Stimulated activated CD8-positive, alpha-beta memory T cell treated with anti-CD3 and anti-CD28 coated beads, Interleukin-12 subunit alpha, Interleukin-12 subunit beta, amount 100 ng/mL, for 1 hour (primary cell): ENCODE results near the gene AATF.
"Not testable (repeated sequence)": the region's sequence is repeated elsewhere in the genome, so short reads cannot be mapped to it uniquely, and the experiment has no call there.

Experiments used
- DNase-seq: peaks from one replicate; pipeline ENCODE4 v3.0.0-alpha.2; 2020; ENCODE audit warnings: low read depth

AATF gene

GRCh38 chr17:37047631-37048104 lies 98.9 kb downstream of the AATF start:
- peak; percentile 67 for DNase-seq

DNA sequence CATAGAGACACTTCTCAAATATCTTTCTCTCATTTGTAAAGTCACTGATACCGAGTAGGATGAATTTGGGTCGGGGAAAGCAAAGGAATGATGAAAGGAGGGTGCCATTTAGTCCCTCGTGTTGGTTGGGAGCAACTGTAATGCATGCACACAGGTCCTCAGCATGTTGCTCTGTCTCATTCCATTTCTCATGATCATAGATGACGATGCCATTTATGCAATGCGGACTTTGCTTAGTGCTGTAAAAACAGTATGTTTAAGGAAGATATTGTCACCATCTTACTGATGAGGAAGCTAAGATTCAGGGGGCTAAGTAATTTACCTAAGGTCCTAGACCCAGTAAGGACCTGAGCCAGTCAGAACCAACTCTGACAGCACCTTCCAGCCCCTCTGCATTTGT lies 100.1 kb downstream of the AATF start:
- DNase-seq = no peak

- no peak for DNase-seq
Observed at GRCh38 chr17:37050920-37051319, 102.2 kb downstream of the AATF start.

- DNase-seq = no peak
Observed at GRCh38 chr17:37051381-37051780, 102.6 kb downstream of the AATF start.

GRCh38 chr17:37051833-37052232 lies 103.1 kb downstream of the AATF start:
- DNase-seq = no peak

DNA sequence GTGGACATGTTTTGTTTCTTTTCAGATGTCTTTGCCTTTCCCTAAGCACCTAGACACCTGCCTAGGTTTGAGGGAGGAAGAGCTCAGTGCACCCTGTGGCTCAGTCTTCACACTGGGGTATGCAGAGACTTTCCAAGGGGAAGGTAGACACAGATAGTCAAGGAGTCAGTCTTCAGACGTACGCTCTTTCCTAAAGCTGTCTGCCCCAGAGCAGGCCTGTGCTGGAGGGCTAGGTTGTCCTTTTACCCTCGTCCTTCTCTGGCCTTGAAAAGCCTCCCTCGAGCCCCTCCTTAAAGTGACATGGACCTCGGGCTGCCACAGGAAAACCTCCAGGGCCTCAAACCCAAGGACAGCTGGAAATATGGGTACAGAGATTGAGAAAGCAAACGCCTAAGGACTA lies 103.7 kb downstream of the AATF start:
- no peak for DNase-seq

GRCh38 chr17:37054894-37055293 lies 106.1 kb downstream of the AATF start:
- DNase-seq = no peak

- DNase-seq = no peak
Observed at GRCh38 chr17:37056622-37057021, 107.9 kb downstream of the AATF start.

DNA sequence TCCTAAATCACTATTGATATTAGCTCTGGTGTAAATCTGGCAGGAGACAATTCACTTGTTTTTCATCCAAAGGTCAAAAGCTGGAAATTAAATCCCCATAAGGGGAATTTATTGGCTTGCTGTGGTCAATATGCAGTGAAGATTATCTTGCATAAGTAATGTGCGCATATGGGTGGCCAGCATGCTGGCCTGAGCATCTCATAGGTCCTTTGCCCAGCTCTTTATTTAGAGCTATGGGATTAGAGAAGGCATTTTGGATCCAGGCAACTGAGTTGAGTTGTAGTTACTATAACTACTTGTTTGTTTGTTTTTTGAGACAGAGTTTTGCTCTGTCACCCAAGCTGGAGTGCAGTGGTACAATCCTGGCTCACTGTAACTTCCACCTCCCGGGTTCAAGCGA lies 110.7 kb downstream of the AATF start:
- no peak for DNase-seq

GRCh38 chr17:37060094-37060493 lies 111.3 kb downstream of the AATF start:
- DNase-seq = no peak

DNA sequence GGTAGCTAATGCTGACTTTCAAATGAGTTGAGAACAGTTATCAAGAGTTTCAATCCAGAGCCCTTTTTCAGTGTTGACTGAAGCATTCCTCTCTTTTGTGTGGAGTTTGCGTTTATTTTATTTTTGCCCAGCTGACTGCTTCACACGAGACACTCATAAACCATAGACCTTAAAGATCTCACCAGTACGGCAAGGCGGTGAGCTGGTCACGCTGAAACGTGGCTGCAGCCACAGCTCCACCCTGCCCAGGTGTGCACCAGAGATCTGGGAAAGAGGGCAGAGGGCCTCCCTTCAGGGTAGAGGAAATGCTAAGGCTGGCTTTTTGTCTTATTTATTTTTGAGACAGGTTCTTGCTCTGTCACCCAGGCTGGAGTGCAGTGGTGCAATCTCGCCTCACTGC lies 112.2 kb downstream of the AATF start:
- DNase-seq = no peak

- DNase-seq = no peak
Observed at GRCh38 chr17:37062021-37062420, 113.3 kb downstream of the AATF start.

- DNase-seq = no peak
Observed at GRCh38 chr17:37064206-37064605, 115.5 kb downstream of the AATF start.

DNA sequence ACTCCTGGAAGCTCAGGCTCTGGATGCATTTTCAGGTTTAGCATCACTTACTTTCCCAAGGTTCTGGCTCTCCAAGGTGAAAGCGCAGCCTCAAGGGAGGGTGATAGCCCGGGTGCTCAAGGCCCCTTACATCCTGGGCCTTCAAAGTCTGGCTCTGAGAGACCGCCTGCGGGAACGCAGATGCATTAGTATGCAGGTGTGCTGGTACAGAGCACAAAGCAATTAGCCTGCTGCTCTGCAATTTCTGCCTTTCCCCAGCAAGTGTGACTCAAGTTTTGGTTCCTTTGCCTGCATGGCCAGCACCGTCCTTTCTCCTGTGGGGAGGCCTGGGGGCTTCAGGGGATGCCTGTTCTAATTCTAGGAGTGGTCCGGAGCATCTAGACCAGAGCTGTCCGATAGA lies 116.2 kb downstream of the AATF start:
- no peak for DNase-seq

DNA sequence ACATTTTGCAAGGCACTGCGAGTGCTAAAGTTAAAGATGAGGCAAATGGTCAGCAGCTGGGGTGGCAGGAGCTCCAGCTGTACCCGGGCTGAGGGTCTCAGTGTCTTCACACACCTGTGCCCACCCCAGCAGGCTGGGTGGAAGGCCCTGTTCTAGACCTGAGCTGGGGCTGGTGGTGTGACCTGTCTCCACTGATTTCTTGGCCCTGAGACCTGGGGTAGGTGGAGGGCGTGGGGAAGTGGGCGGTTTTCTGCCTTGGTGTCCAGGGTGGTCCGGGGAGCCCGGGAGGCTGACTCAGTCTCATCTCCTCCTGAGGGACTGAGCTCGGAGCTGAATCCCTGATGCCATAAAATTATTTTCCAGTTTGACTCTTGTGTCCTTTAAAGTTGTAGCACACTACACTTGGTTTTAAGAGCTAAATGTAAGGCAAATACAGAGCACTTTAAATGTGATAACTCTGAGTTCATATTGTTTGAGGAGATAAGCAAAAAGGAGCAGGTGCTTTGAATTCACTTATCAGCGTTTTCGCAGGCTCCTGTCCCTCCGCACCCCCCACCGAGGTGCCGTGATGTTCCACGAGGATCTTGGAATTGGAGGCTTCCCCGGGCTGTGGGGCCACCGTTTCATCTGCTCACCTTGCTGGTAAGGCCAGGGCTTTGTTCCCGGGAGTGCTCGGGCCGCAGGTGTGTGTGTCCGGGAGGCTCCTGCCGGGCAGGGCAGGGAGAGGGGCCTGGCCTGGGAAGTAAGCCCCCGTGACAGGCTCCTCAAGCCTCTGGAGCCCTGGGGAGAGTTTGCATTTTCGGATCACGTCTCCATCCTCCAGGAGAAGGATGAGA lies 117.0 kb downstream of the AATF start:
- no peak for DNase-seq

- DNase-seq = no peak
Observed at GRCh38 chr17:37066322-37067255, 117.8 kb downstream of the AATF start.

GRCh38 chr17:37067555-37068111 lies 118.9 kb downstream of the AATF start:
- DNase-seq = no peak

DNA sequence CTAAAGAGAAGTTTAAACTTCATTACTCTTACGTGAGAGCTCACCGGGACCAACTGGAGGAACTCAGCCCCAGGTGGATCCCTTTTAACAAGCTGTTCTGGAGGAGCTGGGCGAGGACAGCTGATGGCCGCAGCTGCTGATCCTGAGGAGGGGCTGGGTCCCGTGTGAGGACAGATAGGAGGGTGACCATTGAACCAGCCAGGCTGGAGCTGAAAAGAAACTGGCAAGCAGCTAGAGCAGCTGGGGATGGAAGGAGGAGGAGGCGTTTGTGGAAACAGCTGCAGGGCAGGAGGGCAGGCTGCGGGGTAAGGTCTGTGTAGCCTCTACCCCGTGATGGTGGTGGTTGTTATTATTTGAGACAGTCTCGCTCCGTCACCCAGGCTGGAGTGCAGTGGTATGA lies 119.5 kb downstream of the AATF start:
- DNase-seq = no peak

- DNase-seq = no peak
Observed at GRCh38 chr17:37069087-37069486, 120.3 kb downstream of the AATF start.

DNA sequence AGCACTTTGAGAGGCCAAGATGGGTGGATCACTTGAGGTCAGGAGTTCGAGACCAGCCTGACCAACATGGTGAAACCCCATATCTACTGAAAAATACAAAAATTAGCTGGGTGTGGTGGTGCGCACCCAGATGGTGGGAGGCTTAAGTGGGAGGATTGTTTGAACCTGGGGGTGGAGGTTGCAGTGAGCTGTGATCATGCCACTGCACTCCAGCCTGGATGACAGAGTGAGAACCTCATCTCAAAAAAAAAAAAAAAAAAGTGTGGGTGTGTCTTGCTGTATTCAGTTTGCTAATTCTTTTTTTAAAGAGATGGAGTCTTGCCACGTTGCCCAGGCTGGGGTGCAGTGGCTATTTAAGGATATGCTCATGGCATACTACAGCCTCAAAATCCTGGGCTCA lies 124.7 kb downstream of the AATF start:
- not testable (repeated sequence) for DNase-seq

- no peak for DNase-seq
Observed at GRCh38 chr17:37079065-37079708, 130.4 kb downstream of the AATF start.

GRCh38 chr17:37079735-37080134 lies 131.0 kb downstream of the AATF start:
- no peak for DNase-seq
